GM12875 (cell line): ENCODE results near the gene CXCL17.

Experiments
- H3K4me3 ChIP-seq: one replicate; pipeline ENCODE4 v1.5.1; 2011; ENCODE audit warnings: low read depth, low read length, control low read depth
- TF ChIP-seq, protein P1 (sequence below): IDR thresholded peaks from 2 replicates; pipeline ENCODE4 v1.5.1; 2011; ENCODE audit warnings: low read depth, mild to moderate bottlenecking, control low read depth, inconsistent platforms, low read length, moderate library complexity, borderline replicate concordance; ENCODE audit not compliant: insufficient read depth

CXCL17 gene

DNA sequence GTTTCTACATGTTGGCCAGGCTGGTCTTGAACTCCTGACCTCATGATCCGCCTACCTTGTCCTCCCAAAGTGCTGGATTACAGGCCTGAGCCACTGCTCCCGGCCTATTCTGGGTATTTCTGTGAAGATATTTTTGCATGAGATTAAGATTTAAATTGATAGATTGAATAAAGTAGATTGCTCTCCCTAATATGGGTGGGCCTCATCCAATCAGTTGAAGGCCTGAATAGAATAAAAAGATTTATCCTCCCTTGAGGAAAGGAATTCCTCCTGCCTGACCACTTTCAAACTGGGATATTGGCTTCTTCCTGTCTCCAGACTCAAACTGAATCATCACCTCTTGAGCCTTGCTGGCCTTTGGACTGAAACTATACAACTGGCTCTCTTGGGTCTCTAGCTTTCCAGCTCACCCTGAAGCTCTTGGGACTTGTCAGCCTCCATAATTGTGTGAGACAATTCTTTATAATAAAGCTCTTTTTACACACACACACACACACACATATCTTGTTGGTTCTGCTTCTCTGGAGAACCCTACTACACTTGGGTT is 36.1 kb upstream of the CXCL17 start:
- no peak overlapping the region for H3K4me3 ChIP-seq
- TF ChIP-seq, protein P1, sequence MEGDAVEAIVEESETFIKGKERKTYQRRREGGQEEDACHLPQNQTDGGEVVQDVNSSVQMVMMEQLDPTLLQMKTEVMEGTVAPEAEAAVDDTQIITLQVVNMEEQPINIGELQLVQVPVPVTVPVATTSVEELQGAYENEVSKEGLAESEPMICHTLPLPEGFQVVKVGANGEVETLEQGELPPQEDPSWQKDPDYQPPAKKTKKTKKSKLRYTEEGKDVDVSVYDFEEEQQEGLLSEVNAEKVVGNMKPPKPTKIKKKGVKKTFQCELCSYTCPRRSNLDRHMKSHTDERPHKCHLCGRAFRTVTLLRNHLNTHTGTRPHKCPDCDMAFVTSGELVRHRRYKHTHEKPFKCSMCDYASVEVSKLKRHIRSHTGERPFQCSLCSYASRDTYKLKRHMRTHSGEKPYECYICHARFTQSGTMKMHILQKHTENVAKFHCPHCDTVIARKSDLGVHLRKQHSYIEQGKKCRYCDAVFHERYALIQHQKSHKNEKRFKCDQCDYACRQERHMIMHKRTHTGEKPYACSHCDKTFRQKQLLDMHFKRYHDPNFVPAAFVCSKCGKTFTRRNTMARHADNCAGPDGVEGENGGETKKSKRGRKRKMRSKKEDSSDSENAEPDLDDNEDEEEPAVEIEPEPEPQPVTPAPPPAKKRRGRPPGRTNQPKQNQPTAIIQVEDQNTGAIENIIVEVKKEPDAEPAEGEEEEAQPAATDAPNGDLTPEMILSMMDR, result no peak

DNA sequence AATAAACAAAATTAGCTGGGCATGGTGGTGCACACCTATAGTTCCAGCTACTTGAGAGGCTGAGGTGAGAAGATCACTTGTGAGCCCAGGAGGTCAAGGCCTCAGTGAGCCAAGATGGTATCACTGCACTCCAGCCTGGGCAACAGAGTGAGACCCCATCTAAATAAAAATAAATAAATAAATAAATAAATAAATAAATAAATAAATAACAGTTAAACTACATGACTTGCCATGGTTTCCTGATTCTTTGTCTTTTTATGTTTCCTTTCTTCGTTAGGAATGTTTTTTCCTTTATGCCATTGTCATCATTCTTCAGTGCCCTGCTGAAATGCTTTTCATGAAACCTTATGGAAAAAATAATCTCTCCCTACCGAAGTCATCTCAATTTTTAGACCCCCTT is 35.2 kb upstream of the CXCL17 start:
- H3K4me3 ChIP-seq, result no peak overlapping the region
- TF ChIP-seq, protein P1, result no peak

DNA sequence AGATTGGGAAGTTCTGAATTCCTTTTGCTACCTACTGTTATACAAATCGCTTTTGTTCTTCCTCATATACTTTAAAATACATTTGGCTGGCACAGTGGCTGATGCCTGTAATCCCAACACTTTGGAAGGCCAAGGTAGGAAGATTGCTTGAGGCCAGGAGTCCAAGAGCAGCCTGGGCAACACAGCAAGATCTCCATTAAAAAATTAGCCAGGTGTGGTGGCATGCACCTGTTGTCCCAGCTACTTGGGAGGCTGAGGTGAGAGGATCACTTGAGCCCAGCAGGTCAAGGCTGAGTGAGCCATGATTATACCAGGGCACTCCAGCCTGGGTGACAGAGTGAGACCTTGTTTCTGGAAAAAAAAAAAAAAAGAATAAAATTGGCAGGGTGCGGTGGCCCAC is 34.4 kb upstream of the CXCL17 start:
- TF ChIP-seq, protein P1, result no peak
- H3K4me3 ChIP-seq, result no peak overlapping the region

DNA sequence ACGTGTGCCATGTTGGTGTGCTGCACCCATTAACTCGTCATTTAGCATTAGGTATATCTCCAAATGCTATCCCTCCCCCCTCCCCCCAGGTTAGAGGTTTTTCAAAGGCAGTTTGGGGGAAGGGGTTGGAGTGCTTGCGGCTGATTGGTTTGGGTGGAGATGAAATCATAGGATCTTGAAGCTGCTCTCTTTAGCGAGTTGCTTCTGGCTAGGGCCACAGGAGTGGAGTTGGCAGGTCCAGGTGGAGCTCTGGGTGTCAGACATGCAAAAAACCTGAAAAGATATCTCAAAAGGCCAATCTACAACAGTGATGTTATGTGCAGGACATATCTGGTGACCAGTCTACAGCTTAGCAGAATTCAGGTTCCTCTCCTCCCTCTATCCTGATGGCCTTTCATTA is 32.6 kb upstream of the CXCL17 start:
- H3K4me3 ChIP-seq, result no peak overlapping the region
- TF ChIP-seq, protein P1, result no peak

DNA sequence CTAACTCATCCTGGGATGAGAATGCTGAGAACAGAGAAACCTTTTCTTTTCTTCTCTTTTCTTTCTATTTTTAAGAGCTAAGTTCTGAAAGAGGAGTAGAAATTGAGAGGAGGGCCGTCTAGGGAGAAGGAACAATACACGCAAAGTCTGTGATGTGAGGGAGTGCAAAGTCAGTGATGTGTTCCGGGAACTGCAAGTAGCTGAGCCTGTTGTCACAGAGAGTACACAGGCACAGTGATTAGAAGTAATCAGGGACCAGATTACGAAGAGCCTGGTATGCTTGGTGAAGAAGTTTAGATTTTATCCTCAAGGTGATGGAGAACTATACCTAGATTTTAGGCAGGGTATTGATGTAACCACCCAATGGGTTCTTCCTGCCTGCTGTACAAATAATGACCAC is 32.0 kb upstream of the CXCL17 start:
- TF ChIP-seq, protein P1, result no peak
- H3K4me3 ChIP-seq, result no peak overlapping the region

DNA sequence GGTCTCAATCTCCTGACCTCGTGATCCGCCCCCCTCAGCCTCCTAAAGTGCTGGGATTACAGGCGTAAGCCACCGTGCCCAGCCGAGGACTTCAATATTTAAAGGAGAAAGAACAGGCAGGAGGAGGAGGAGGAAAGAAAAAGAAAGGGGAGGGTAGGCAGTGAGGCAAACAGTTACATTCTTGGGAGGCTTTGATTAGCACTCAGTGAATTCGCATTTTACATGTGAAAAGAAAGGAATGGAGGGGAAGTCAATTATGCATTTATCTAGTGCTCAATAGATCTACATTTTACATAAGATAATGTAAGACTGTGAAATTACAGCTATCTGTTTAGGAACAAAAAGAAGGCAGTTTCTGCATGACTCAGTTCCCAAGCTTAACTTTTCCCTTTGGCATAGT is 30.9 kb upstream of the CXCL17 start:
- H3K4me3 ChIP-seq, result no peak overlapping the region
- TF ChIP-seq, protein P1, result no peak

DNA sequence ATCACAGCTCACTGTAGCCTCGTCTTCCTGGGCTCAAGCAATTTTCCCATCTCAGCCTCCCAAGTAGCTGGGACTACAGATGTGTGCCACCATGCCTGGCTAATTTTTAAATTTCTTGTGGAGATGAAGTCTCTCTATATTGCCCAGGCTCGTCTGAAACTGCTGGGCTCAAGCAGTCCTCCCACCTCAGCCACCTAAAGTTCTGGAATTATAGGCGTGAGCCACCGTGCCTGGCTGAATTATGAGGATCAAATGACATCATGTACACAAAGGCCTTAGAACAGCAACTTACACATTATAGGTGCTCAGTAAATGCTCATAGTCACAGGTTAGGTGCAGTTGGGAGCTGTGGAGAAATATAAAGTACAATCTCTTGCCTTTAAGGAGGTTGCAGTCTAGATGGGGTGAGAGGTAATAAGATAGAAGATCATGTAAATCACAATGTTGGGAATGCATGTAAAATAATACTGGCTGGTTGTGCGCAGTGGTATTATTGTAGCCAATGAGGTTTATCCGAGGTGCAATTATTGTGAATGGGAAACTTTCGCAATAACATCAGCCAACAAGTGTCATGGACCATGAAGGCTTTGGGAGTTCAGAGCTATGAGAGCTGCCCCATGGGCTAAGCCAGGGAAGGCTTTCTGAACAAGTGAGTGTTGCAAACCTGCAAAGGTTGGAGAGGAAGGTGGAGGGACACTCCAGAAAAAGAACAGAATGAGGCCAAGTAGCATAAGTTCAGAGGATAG is 29.8 kb upstream of the CXCL17 start:
- H3K4me3 ChIP-seq, result no peak overlapping the region
- TF ChIP-seq, protein P1, result no peak
